Right lobe of liver (tissue), 6 donors: Measurements from ENCODE around the gene SIGLEC15. TPM values are rescaled to one million over a fixed set of nuclear protein-coding genes. Genes with fewer than 3 reads are reported as not detected.

ENCODE experiments used
- ATAC-seq, 4 donors: fragments of 200-7000 bp; cut with Tn5 transposase; one replicate each; pipeline ENCODE4 v1.9.1; 2020; ENCODE audit warnings: mild to moderate bottlenecking in 4 of 4, moderate library complexity in 4 of 4
- DNase-seq, 3 donors: peaks; one replicate each; pipeline ENCODE4 v3.0.0-alpha.2; 2020
- H3K27ac ChIP-seq, 3 donors: fragments of 200-600 bp; one replicate each; pipeline ENCODE4 v1.8.0; 2022
- H3K27me3 ChIP-seq, 2 donors: fragments of 200-600 bp; one replicate each; pipeline ENCODE4 v1.8.0; 2022
- H3K36me3 ChIP-seq, 4 donors: fragments of 200-600 bp; sonication (generic) in 1 of 4; one replicate each; pipeline versions ENCODE4 v1.5.1 to v1.8.0; 2017 to 2022; ENCODE audit warnings: control low read depth in 1 of 4
- H3K4me1 ChIP-seq, 4 donors: fragments of 200-600 bp; sonication (generic) in 1 of 4; one replicate each; pipeline versions ENCODE4 v1.5.1 to v1.8.0; 2017 to 2022; ENCODE audit warnings: control low read depth in 1 of 4
- H3K4me3 ChIP-seq, 3 donors: fragments of 200-600 bp; one replicate each; pipeline ENCODE4 v1.8.0; 2022
- H3K9me3 ChIP-seq, 4 donors: fragments of 200-600 bp; sonication (generic) in 1 of 4; one replicate each; pipeline versions ENCODE4 v1.5.1 to v1.8.0; 2017 to 2022; ENCODE audit warnings: control low read depth in 1 of 4
- CTCF ChIP-seq, 4 donors: fragments of 200-600 bp in 3 of 4; fragments of 450-650 bp in 1 of 4; IDR thresholded peaks; one replicate each; pipeline versions ENCODE4 v1.5.1 to v1.8.0; 2016 to 2022; ENCODE audit warnings: antibody characterized with exemption in 4 of 4, mild to moderate bottlenecking in 2 of 4
- POLR2A ChIP-seq: fragments of 450-650 bp; IDR thresholded peaks from one replicate; pipeline ENCODE4 v1.6.1; 2017; ENCODE audit warnings: antibody characterized with exemption, mild to moderate bottlenecking
- WGBS: methylation state at CpG from one replicate; pipeline ENCODE4 v1.1.6; 2018; ENCODE audit warnings: low coverage, low lambda C conversion rate; ENCODE audit not compliant: insufficient coverage; ENCODE audit errors: missing lambda C conversion rate; 5-methylcytosine and 5-hydroxymethylcytosine counted together
- intact Hi-C, 2 donors: fragments of 100-400 bp; cut with DNase I; formaldehyde crosslinking; loops; one replicate each; pipeline versions ENCODE4 v1.11.2 to v1.14.1; 2022
- total RNA-seq, 6 experiments: library from RNA; depleted of rRNA in 2 of 6; stranded (reverse); fragments of >200 nt in 2 of 6; fragmentation: NEBNext Ultra II Directional in 3 of 6; extraction: Animal tissue kit (Norgen Biotek cat#: 25700) in 3 of 6; gene quantifications; one replicate each; pipeline versions ENCODE4 v1.1.0 to v1.2.4, GENCODE V29; 2016 to 2023
- donor health status: DM: no; HTN: yes; CAD: no.
- donor health status: DM: no; HTN: no; CAD: no.
- donor health status: DM: no; HTN: no; CAD: no.
- donor health status: DM: no; HTN: yes; CAD: no.
- donor health status: DM: no; HTN: yes; CAD: no.

Gene SIGLEC15
- total RNA-seq, 6 experiments from 2014 or later, result 0.12 to 0.35 (median 0.19) TPM; not detected in 2

GRCh38 chr18:45787346-45787745 lies 38.1 kb upstream of the SIGLEC15 start:
- intact Hi-C loops, result no loop called here
- no peak for ATAC-seq
- no peak overlapping the region for H3K27ac ChIP-seq
- H3K36me3 ChIP-seq, result no peaks in the 10 kb centered on the region
- DNase-seq, result no peak
- no peaks in the 10 kb centered on the region for H3K9me3 ChIP-seq
- no peak for TF ChIP-seq POLR2A
- no peak for TF ChIP-seq CTCF (IDR thresholded peaks at IDR 0.05)
- H3K4me1 ChIP-seq, result no peaks in the 10 kb centered on the region
- 100% methylated on average over 1 of the region's 1 CpG for WGBS
- H3K4me3 ChIP-seq, result no peak overlapping the region
- no peaks in the 10 kb centered on the region for H3K27me3 ChIP-seq

GRCh38 chr18:45788861-45789260 lies 36.6 kb upstream of the SIGLEC15 start:
- no peaks in the 10 kb centered on the region for H3K9me3 ChIP-seq
- DNase-seq (no peak), ATAC-seq (no peak)
- H3K4me1 ChIP-seq, result no peaks in the 10 kb centered on the region
- H3K36me3 ChIP-seq, result no peaks in the 10 kb centered on the region
- H3K27me3 ChIP-seq, result no peaks in the 10 kb centered on the region
- no peak for TF ChIP-seq CTCF (IDR thresholded peaks at IDR 0.05)
- no peak for TF ChIP-seq POLR2A
- 71% methylated on average over 2 of the region's 3 CpGs for WGBS
- no peak overlapping the region for H3K27ac ChIP-seq
- intact Hi-C loops, result no loop called here
- H3K4me3 ChIP-seq, result no peak overlapping the region

- intact Hi-C loops, result no loop called here
- no peak for ATAC-seq
- 93% methylated on average over 4 of the region's 5 CpGs for WGBS
These were observed 32.8 kb upstream of the SIGLEC15 start for GRCh38 chr18:45792506-45793263.

GRCh38 chr18:45793264-45793965 lies 32.1 kb upstream of the SIGLEC15 start:
- no peaks in the 10 kb centered on the region for H3K9me3 ChIP-seq
- WGBS, result 56% methylated on average over 4 of the region's 4 CpGs
- H3K36me3 ChIP-seq, result no peaks in the 10 kb centered on the region
- no peak overlapping the region for H3K4me3 ChIP-seq
- no peaks in the 10 kb centered on the region for H3K4me1 ChIP-seq
- peak in 3 of 4 donors; percentile 29 to 99 (median 52) for ATAC-seq
- peak in 1 of 3 donors; percentile 25 for DNase-seq
- TF ChIP-seq CTCF (IDR thresholded peaks at IDR 0.05), result no peak
- TF ChIP-seq POLR2A, result no peak
- intact Hi-C loops, result no loop called here
- H3K27me3 ChIP-seq, result no peaks in the 10 kb centered on the region
- no peak overlapping the region for H3K27ac ChIP-seq

More at GRCh38 chr18:45792506-45793263, 32.8 kb upstream of the SIGLEC15 start:
- no peak overlapping the region for H3K27ac ChIP-seq
- no peaks in the 10 kb centered on the region for H3K9me3 ChIP-seq
- no peaks in the 10 kb centered on the region for H3K27me3 ChIP-seq
- DNase-seq, result no peak
- no peak overlapping the region for H3K4me3 ChIP-seq
- TF ChIP-seq CTCF (IDR thresholded peaks at IDR 0.05) (no peak), POLR2A (no peak)
- no peaks in the 10 kb centered on the region for H3K4me1 ChIP-seq
- no peaks in the 10 kb centered on the region for H3K36me3 ChIP-seq
